DOHH2 (cell line): ENCODE results near the gene NOL3.

Experiments used
- CTCF ChIP-seq: fragments of 200-600 bp; sonication (generic); IDR thresholded peaks from one replicate; pipeline ENCODE4 v1.5.1; 2014; ENCODE audit warnings: antibody characterized with exemption, mild to moderate bottlenecking, low read depth, low read length; ENCODE audit not compliant: poor library complexity, severe bottlenecking
- EZH2phosphoT487 ChIP-seq: fragments of 200-600 bp; sonication (generic); IDR thresholded peaks from 2 replicates; pipeline ENCODE4 v1.6.1; 2017; ENCODE audit warnings: borderline replicate concordance, mild to moderate bottlenecking, antibody characterized with exemption, low read length, moderate library complexity, mixed read lengths

DNA sequence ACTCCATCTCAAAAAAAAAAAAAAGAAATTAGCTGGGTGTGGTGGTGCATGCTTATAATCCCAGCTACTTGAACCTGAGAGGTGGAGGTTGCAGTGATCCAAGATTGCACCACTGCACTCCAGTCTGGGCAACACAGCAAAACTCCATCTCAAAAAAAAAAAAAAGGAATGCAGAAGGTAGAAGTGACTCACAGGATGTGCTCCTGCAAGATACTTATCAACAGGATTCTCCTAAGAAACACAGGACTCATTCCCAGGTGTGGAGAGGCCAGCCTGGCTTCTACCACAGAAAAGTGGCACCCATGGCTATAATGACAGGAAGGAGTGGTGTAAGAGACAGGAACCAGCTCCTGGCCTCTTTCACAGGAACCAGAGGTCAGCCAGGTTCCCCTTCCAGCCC lies 42.4 kb downstream of the NOL3 start:
- TF ChIP-seq CTCF (no peak), EZH2phosphoT487 (no peak)
